ENCODE results near the gene CYP21A2.
"Not testable (repeated sequence)": the region's sequence is repeated elsewhere in the genome, so short reads cannot be mapped to it uniquely, and the experiment has no call there.

The CYP21A2 gene

GRCh38 chr6:32041385-32041784, 3.2 kb downstream of the CYP21A2 start:
- DNase-seq (ENCODE audit: low spot score in 2 of 2); H3K4me1 Mint-ChIP-seq; H3K4me3 Mint-ChIP-seq; H3K36me3 Mint-ChIP-seq; H3K27me3 Mint-ChIP-seq; H3K27ac Mint-ChIP-seq; H3K9me3 Mint-ChIP-seq; ATAC-seq (ENCODE audit: low read depth): not testable (repeated sequence)

- not testable (repeated sequence) for H3K36me3 Mint-ChIP-seq; DNase-seq (ENCODE audit: low spot score in 2 of 2); ATAC-seq (ENCODE audit: low read depth); H3K4me1 Mint-ChIP-seq; H3K27me3 Mint-ChIP-seq; H3K27ac Mint-ChIP-seq; H3K4me3 Mint-ChIP-seq; H3K9me3 Mint-ChIP-seq
These were observed 4.1 kb downstream of the CYP21A2 start for GRCh38 chr6:32042276-32042675.

GRCh38 chr6:32043589-32044380, 5.6 kb downstream of the CYP21A2 start:
- ATAC-seq (ENCODE audit: low read depth); DNase-seq (ENCODE audit: low spot score in 2 of 2); H3K4me3 Mint-ChIP-seq; H3K4me1 Mint-ChIP-seq; H3K27ac Mint-ChIP-seq; H3K36me3 Mint-ChIP-seq; H3K27me3 Mint-ChIP-seq; H3K9me3 Mint-ChIP-seq: not testable (repeated sequence)

- not testable (repeated sequence) for H3K4me3 Mint-ChIP-seq; DNase-seq (ENCODE audit: low spot score in 2 of 2); H3K27me3 Mint-ChIP-seq; H3K36me3 Mint-ChIP-seq; H3K9me3 Mint-ChIP-seq; H3K27ac Mint-ChIP-seq; ATAC-seq (ENCODE audit: low read depth); H3K4me1 Mint-ChIP-seq
These were observed 6.7 kb downstream of the CYP21A2 start for GRCh38 chr6:32044916-32045315.

GRCh38 chr6:32045811-32046449, 7.7 kb downstream of the CYP21A2 start:
- peaks cover 5% of the 10 kb centered on the region for H3K4me1 Mint-ChIP-seq
- H3K27me3 Mint-ChIP-seq: peaks cover 6% of the 10 kb centered on the region
- H3K27ac Mint-ChIP-seq: no peak overlapping the region
- no peak for DNase-seq (ENCODE audit: low spot score in 2 of 2)
- no peaks in the 10 kb centered on the region for H3K9me3 Mint-ChIP-seq
- H3K4me3 Mint-ChIP-seq: no peak overlapping the region
- ATAC-seq (ENCODE audit: low read depth): no peak
- H3K36me3 Mint-ChIP-seq: no peaks in the 10 kb centered on the region

GRCh38 chr6:32046450-32047083, 8.4 kb downstream of the CYP21A2 start:
- DNase-seq (ENCODE audit: low spot score in 2 of 2) (no peak), ATAC-seq (ENCODE audit: low read depth) (no peak)
- peaks cover 6% of the 10 kb centered on the region for H3K27me3 Mint-ChIP-seq
- H3K4me1 Mint-ChIP-seq: peaks cover 5% of the 10 kb centered on the region
- no peak overlapping the region for H3K4me3 Mint-ChIP-seq
- H3K9me3 Mint-ChIP-seq: no peaks in the 10 kb centered on the region
- no peak overlapping the region for H3K27ac Mint-ChIP-seq
- no peaks in the 10 kb centered on the region for H3K36me3 Mint-ChIP-seq

GRCh38 chr6:32047084-32047478, 8.9 kb downstream of the CYP21A2 start:
- H3K4me1 Mint-ChIP-seq: peaks cover 5% of the 10 kb centered on the region
- H3K9me3 Mint-ChIP-seq: no peaks in the 10 kb centered on the region
- DNase-seq (ENCODE audit: low spot score in 2 of 2): no peak
- no peak for ATAC-seq (ENCODE audit: low read depth)
- H3K36me3 Mint-ChIP-seq: no peaks in the 10 kb centered on the region
- peaks cover 6% of the 10 kb centered on the region for H3K27me3 Mint-ChIP-seq
- no peak overlapping the region for H3K4me3 Mint-ChIP-seq
- H3K27ac Mint-ChIP-seq: no peak overlapping the region

- ATAC-seq (ENCODE audit: low read depth): no peak
- DNase-seq (ENCODE audit: low spot score in 2 of 2): no peak
- Mint-ChIP-seq H3K4me3 (no peak overlapping the region), H3K4me1 (peaks cover 5% of the 10 kb centered on the region), H3K27ac (no peak overlapping the region), H3K9me3 (no peaks in the 10 kb centered on the region), H3K36me3 (no peaks in the 10 kb centered on the region), H3K27me3 (peaks cover 6% of the 10 kb centered on the region)
These were observed 9.3 kb downstream of the CYP21A2 start for GRCh38 chr6:32047539-32047854.

GRCh38 chr6:32047855-32048766, 9.9 kb downstream of the CYP21A2 start:
- H3K36me3 Mint-ChIP-seq: no peaks in the 10 kb centered on the region
- no peaks in the 10 kb centered on the region for H3K9me3 Mint-ChIP-seq
- H3K27me3 Mint-ChIP-seq: peaks cover 6% of the 10 kb centered on the region
- DNase-seq (ENCODE audit: low spot score in 2 of 2): peak; percentile 76 to 83
- H3K27ac Mint-ChIP-seq: no peak overlapping the region
- peak; percentile 89 for ATAC-seq (ENCODE audit: low read depth)
- peaks cover 5% of the 10 kb centered on the region for H3K4me1 Mint-ChIP-seq
- no peak overlapping the region for H3K4me3 Mint-ChIP-seq

GRCh38 chr6:32049149-32049548, 10.9 kb downstream of the CYP21A2 start:
- peaks cover 10% of the 10 kb centered on the region for H3K27me3 Mint-ChIP-seq
- DNase-seq (ENCODE audit: low spot score in 2 of 2); H3K4me1 Mint-ChIP-seq; H3K4me3 Mint-ChIP-seq; H3K27ac Mint-ChIP-seq; H3K36me3 Mint-ChIP-seq; H3K9me3 Mint-ChIP-seq; ATAC-seq (ENCODE audit: low read depth): not testable (repeated sequence)

GRCh38 chr6:32049736-32050135, 11.5 kb downstream of the CYP21A2 start:
- H3K9me3 Mint-ChIP-seq; H3K4me3 Mint-ChIP-seq; DNase-seq (ENCODE audit: low spot score in 2 of 2); H3K27ac Mint-ChIP-seq; H3K36me3 Mint-ChIP-seq; H3K4me1 Mint-ChIP-seq; ATAC-seq (ENCODE audit: low read depth): not testable (repeated sequence)
- H3K27me3 Mint-ChIP-seq: peaks cover 14% of the 10 kb centered on the region

- peaks cover 16% of the 10 kb centered on the region for H3K27me3 Mint-ChIP-seq
- H3K4me1 Mint-ChIP-seq: peaks cover 5% of the 10 kb centered on the region
- ATAC-seq (ENCODE audit: low read depth) (no peak), DNase-seq (ENCODE audit: low spot score in 2 of 2) (no peak)
- H3K4me3 Mint-ChIP-seq: no peak overlapping the region
- no peak overlapping the region for H3K27ac Mint-ChIP-seq
- H3K36me3 Mint-ChIP-seq: no peaks in the 10 kb centered on the region
- no peaks in the 10 kb centered on the region for H3K9me3 Mint-ChIP-seq
These were observed 12.3 kb downstream of the CYP21A2 start for GRCh38 chr6:32050562-32050961.

- H3K27ac Mint-ChIP-seq; ATAC-seq (ENCODE audit: low read depth); H3K36me3 Mint-ChIP-seq; H3K4me3 Mint-ChIP-seq; H3K4me1 Mint-ChIP-seq; H3K9me3 Mint-ChIP-seq; DNase-seq (ENCODE audit: low spot score in 2 of 2): not testable (repeated sequence)
- peaks cover 23% of the 10 kb centered on the region for H3K27me3 Mint-ChIP-seq
These were observed 14.4 kb downstream of the CYP21A2 start for GRCh38 chr6:32052626-32053025.

- H3K4me1 Mint-ChIP-seq; H3K27ac Mint-ChIP-seq; H3K36me3 Mint-ChIP-seq; ATAC-seq (ENCODE audit: low read depth); DNase-seq (ENCODE audit: low spot score in 2 of 2); H3K4me3 Mint-ChIP-seq; H3K9me3 Mint-ChIP-seq: not testable (repeated sequence)
- peaks cover 25% of the 10 kb centered on the region for H3K27me3 Mint-ChIP-seq
These were observed 15.1 kb downstream of the CYP21A2 start for GRCh38 chr6:32053314-32053713.

Measured in memory B cell (primary cell).